HCT116 (cell line): ENCODE measurements around the gene ZNF554. TPM values are rescaled to one million over a fixed set of nuclear protein-coding genes. Genes with fewer than 3 reads are reported as not detected.

Experiments used
- ATAC-seq: fragments of 200-7000 bp; cut with Tn5 transposase; 2 replicates; pipeline ENCODE4 v1.9.1; 2020; ENCODE audit warnings: mild to moderate bottlenecking, moderate library complexity
- BruUV-seq: library from RNA; stranded (reverse); fragments of 400-500 nt; replicated peaks from 2 replicates; lab custom pipeline; 2021; lab: Mats Ljungman, UMichigan
- CTCF ChIA-PET: fragments of 300-600 bp; sonication (Branson Sonifier 250); formaldehyde crosslinking; loops from one replicate; lab custom pipeline; 2021; ENCODE audit warnings: antibody characterized with exemption; lab: Charles Lee
- POLR2A ChIA-PET: fragments of 300-600, 350-600 bp; sonication (Branson Sonifier 250); formaldehyde crosslinking; loops from one replicate; lab custom pipeline; 2021; ENCODE audit warnings: antibody characterized with exemption; lab: Charles Lee
- RAD21 ChIA-PET, 2 experiments: fragments of 300-600 bp; sonication (Branson Sonifier 250); formaldehyde crosslinking; loops; one replicate each; lab custom pipeline; 2023; ENCODE audit warnings: low total read pairs in 2 of 2; ENCODE audit not compliant: uncharacterized antibody in 2 of 2, unreplicated experiment in 2 of 2, low non-redundant PET in 1 of 2; lab: Charles Lee
- DNase-seq: peaks from one replicate; pipeline ENCODE4 v3.0.0-alpha.2; 2010; ENCODE audit warnings: low read depth, low spot score
- H2AFZ ChIP-seq: fragments of 200-600 bp; shearing (Covaris generic), sonication (generic); 2 replicates; pipeline ENCODE4 v1.6.1; 2017; ENCODE audit warnings: low read depth, mixed run types, mixed read lengths, antibody characterized with exemption, low read length; ENCODE audit not compliant: poor library complexity, severe bottlenecking
- H3K27ac ChIP-seq: 2 replicates; pipeline ENCODE4 v1.5.1; 2012; ENCODE audit warnings: low read depth, low read length
- H3K27me3 ChIP-seq: fragments of 200-600 bp; sonication (generic); 2 replicates; pipeline ENCODE4 v1.6.1; 2016; ENCODE audit warnings: mixed run types, low read length, mixed read lengths; ENCODE audit not compliant: insufficient read depth
- H3K36me3 ChIP-seq, 2 experiments: fragments of 200-500 bp in 1 of 2; fragments of 200-600 bp in 1 of 2; sonication (Bioruptor generic) in 1 of 2; sonication (generic) in 1 of 2; 2 replicates each; pipeline versions ENCODE4 v1.5.1 to v1.6.1; 2014 to 2016; ENCODE audit warnings: low read length in 2 of 2, inconsistent platforms in 1 of 2, mixed read lengths in 1 of 2, mixed run types in 1 of 2; ENCODE audit not compliant: insufficient read depth in 2 of 2, control insufficient read depth in 1 of 2
- H3K4me1 ChIP-seq, 2 experiments: fragments of 200-600 bp in 1 of 2; sonication (generic) in 1 of 2; 2 replicates each; pipeline versions ENCODE4 v1.5.1 to v1.6.1; 2012 to 2017; ENCODE audit warnings: low read length in 2 of 2, inconsistent platforms in 1 of 2, mild to moderate bottlenecking in 1 of 2, mixed read lengths in 1 of 2, mixed run types in 1 of 2, moderate library complexity in 1 of 2; ENCODE audit not compliant: insufficient read depth in 2 of 2, control insufficient read depth in 1 of 2
- H3K4me2 ChIP-seq: fragments of 200-600 bp; sonication (generic); 2 replicates; pipeline ENCODE4 v1.6.1; 2017; ENCODE audit warnings: mixed run types, low read length, mixed read lengths
- H3K4me3 ChIP-seq, 2 experiments: fragments of 200-600 bp in 1 of 2; sonication (generic) in 1 of 2; replicated peaks in 1 of 2; 2 replicates each; pipeline ENCODE4 v1.5.1; 2011 to 2016; ENCODE audit warnings: low read length in 2 of 2, control low read depth in 1 of 2, low read depth in 1 of 2, mild to moderate bottlenecking in 1 of 2, mixed read lengths in 1 of 2, mixed run types in 1 of 2
- H3K79me2 ChIP-seq: fragments of 200-600 bp; sonication (generic); 2 replicates; pipeline ENCODE4 v1.6.1; 2017; ENCODE audit warnings: mild to moderate bottlenecking, mixed run types, low read length, moderate library complexity, mixed read lengths; ENCODE audit not compliant: insufficient read depth
- H3K9ac ChIP-seq: fragments of 200-600 bp; sonication (generic); 2 replicates; pipeline ENCODE4 v1.6.1; 2016; ENCODE audit warnings: low read length, mixed read lengths
- H3K9me2 ChIP-seq: fragments of 200-600 bp; sonication (generic), shearing (Covaris generic); 2 replicates; pipeline ENCODE4 v1.6.1; 2017; ENCODE audit warnings: mixed run types, mild to moderate bottlenecking, moderate library complexity; ENCODE audit not compliant: insufficient read depth
- H3K9me3 ChIP-seq, 2 experiments: fragments of 200-500 bp in 1 of 2; fragments of 200-600 bp in 1 of 2; sonication (Bioruptor generic) in 1 of 2; sonication (generic) in 1 of 2; 2 replicates each; pipeline ENCODE4 v1.6.1; 2014 to 2017; ENCODE audit warnings: low read length in 2 of 2, mixed read lengths in 2 of 2, inconsistent platforms in 1 of 2, low read depth in 1 of 2, mild to moderate bottlenecking in 1 of 2, mixed run types in 1 of 2, moderate library complexity in 1 of 2; ENCODE audit not compliant: control insufficient read depth in 1 of 2, insufficient read depth in 1 of 2
- H4K20me1 ChIP-seq: fragments of 200-600 bp; sonication (generic), shearing (Covaris generic); 2 replicates; pipeline ENCODE4 v1.6.1; 2017; ENCODE audit warnings: mixed run types, mild to moderate bottlenecking, moderate library complexity; ENCODE audit not compliant: insufficient read depth
- ATF3 ChIP-seq: IDR thresholded peaks from 2 replicates; pipeline ENCODE4 v1.6.1; 2012
- CTCF ChIP-seq, 3 experiments: fragments of 200-600 bp in 1 of 3; sonication (generic) in 1 of 3; IDR thresholded peaks in 2 of 3; conservative IDR thresholded peaks in 1 of 3; 2 replicates each; pipeline ENCODE4 v1.5.1; 2012 to 2017; ENCODE audit warnings: low read depth in 2 of 3, low read length in 2 of 3, antibody characterized with exemption in 1 of 3, borderline replicate concordance in 1 of 3, control low read depth in 1 of 3, mild to moderate bottlenecking in 1 of 3, mixed read lengths in 1 of 3, mixed run types in 1 of 3, moderate library complexity in 1 of 3; ENCODE audit not compliant: insufficient read depth in 1 of 3
- ELF1 ChIP-seq: IDR thresholded peaks from 2 replicates; pipeline ENCODE4 v1.6.1; 2012; ENCODE audit warnings: low read depth, borderline replicate concordance
- EZH2phosphoT487 ChIP-seq: fragments of 200-600 bp; IDR thresholded peaks from 2 replicates; pipeline ENCODE4 v1.6.1; 2018; ENCODE audit warnings: antibody characterized with exemption, borderline replicate concordance
- FOSL1 ChIP-seq: IDR thresholded peaks from 2 replicates; pipeline ENCODE4 v1.6.1; 2012; ENCODE audit warnings: low read depth
- RAD21 ChIP-seq: IDR thresholded peaks from 2 replicates; pipeline ENCODE4 v1.6.1; 2012; ENCODE audit warnings: low read depth, mild to moderate bottlenecking
- SP1 ChIP-seq: IDR thresholded peaks from 2 replicates; pipeline ENCODE4 v1.6.1; 2012; ENCODE audit warnings: low read depth
- SRF ChIP-seq: IDR thresholded peaks from 2 replicates; pipeline ENCODE4 v1.6.1; 2012; ENCODE audit warnings: low read depth
- YY1 ChIP-seq: IDR thresholded peaks from 2 replicates; pipeline ENCODE4 v1.6.1; 2011; ENCODE audit warnings: low read length, low read depth, moderate library complexity, mild to moderate bottlenecking; ENCODE audit not compliant: insufficient replicate concordance; ENCODE audit errors: extremely low read depth
- intact Hi-C: fragments of 100-400 bp; cut with micrococcal nuclease; formaldehyde crosslinking; loops from 2 replicates; pipeline ENCODE4 v1.10.0; 2022
- total RNA-seq: library from RNA; stranded (reverse); gene quantifications from one replicate; pipeline ENCODE4 v1.2.1, GENCODE V29; 2021; ENCODE audit not compliant: unreplicated experiment

Gene ZNF554
- total RNA-seq, 1 experiment from 2014 or later, result 4.0 TPM

GRCh38 chr19:2807379-2808128 is 12.1 kb upstream of the ZNF554 start:
- no peaks in the 10 kb centered on the region for H3K9me3 ChIP-seq
- no peak overlapping the region for H3K9ac ChIP-seq
- H3K4me3 ChIP-seq, result no peak overlapping the region
- ATAC-seq (no peak), DNase-seq (no peak)
- peaks cover 17% of the 10 kb centered on the region; the same call in 1 of the 2 replicates for H3K79me2 ChIP-seq
- H3K36me3 ChIP-seq, result peaks cover 22 to 48% of the 10 kb centered on the region in 2 experiments; a peak in 3 of 4 replicates
- intact Hi-C loops, result no loop called here
- H4K20me1 ChIP-seq, result no peaks in the 10 kb centered on the region
- BruUV-seq, result no TSS peak
- ChIA-PET RAD21 (no interaction called here), POLR2A (no interaction called here), CTCF (no interaction called here)
- H3K9me2 ChIP-seq, result no peaks in the 10 kb centered on the region
- H3K4me2 ChIP-seq, result no peak overlapping the region
- no peak overlapping the region for H2AFZ ChIP-seq
- TF ChIP-seq ATF3 (no peak), SP1 (no peak), YY1 (no peak), RAD21 (no peak), FOSL1 (no peak), EZH2phosphoT487 (no peak), SRF (no peak), CTCF (IDR thresholded peaks at IDR 0.05 in 2 of 3, conservative IDR thresholded peaks at IDR 0.05 in 1 of 3; ENCODE audit: borderline replicate concordance in 1 of 3, insufficient read depth in 1 of 3, low read depth in 2 of 3, low read length in 2 of 3) (no peak), ELF1 (no peak)
- H3K4me1 ChIP-seq, result no peaks in the 10 kb centered on the region
- H3K27ac ChIP-seq, result no peak overlapping the region
- H3K27me3 ChIP-seq, result no peaks in the 10 kb centered on the region
